Measurements from ENCODE around the gene MPP1.
"Not testable (repeated sequence)": the region's sequence is repeated elsewhere in the genome, so short reads cannot be mapped to it uniquely, and the experiment has no call there.

The MPP1 gene

GRCh38 chrX:154804957-154805695, at the start of gene MPP1:
MPP1 (minus strand) TSS chrX:154805485; CDS start chrX:154805373, 112 bp downstream.
- peak; percentile 72 to 82 for DNase-seq

GRCh38 chrX:154850957-154851611, 45.8 kb upstream of the MPP1 start:
- DNase-seq, result no peak

GRCh38 chrX:154840856-154841255, 35.6 kb upstream of the MPP1 start:
- DNase-seq, result peak in 1 of 2 donors; percentile 59

GRCh38 chrX:154836163-154836562, 30.9 kb upstream of the MPP1 start:
- no peak for DNase-seq

GRCh38 chrX:154834562-154834961, 29.3 kb upstream of the MPP1 start, which contains the start of gene SMIM9:
SMIM9 (minus strand) TSS chrX:154834662; CDS start chrX:154830856, 3,806 bp downstream.
- no peak for DNase-seq

GRCh38 chrX:154833746-154834274, 28.5 kb upstream of the MPP1 start:
- DNase-seq, result no peak

GRCh38 chrX:154829926-154830442, 24.7 kb upstream of the MPP1 start:
- no peak for DNase-seq

- no peak for DNase-seq
These were observed 23.8 kb upstream of the MPP1 start for GRCh38 chrX:154829134-154829533.

GRCh38 chrX:154828016-154828408, 22.7 kb upstream of the MPP1 start:
- no peak for DNase-seq

- DNase-seq, result peak in 1 of 2 donors; percentile 41
These were observed 22.1 kb upstream of the MPP1 start for GRCh38 chrX:154827194-154828015.

GRCh38 chrX:154825586-154825985, 20.3 kb upstream of the MPP1 start:
- not testable (repeated sequence) for DNase-seq

- no peak for DNase-seq
These were observed 19.4 kb upstream of the MPP1 start for GRCh38 chrX:154824638-154825037.

- DNase-seq, result no peak
These were observed 16.7 kb upstream of the MPP1 start for GRCh38 chrX:154822029-154822428.

GRCh38 chrX:154821523-154821922, 16.2 kb upstream of the MPP1 start:
- no peak for DNase-seq

- DNase-seq, result no peak
These were observed 14.6 kb upstream of the MPP1 start for GRCh38 chrX:154819771-154820341.

GRCh38 chrX:154818916-154819770, 13.9 kb upstream of the MPP1 start:
- no peak for DNase-seq

GRCh38 chrX:154817048-154817618, 11.8 kb upstream of the MPP1 start:
- not testable (repeated sequence) for DNase-seq

GRCh38 chrX:154816326-154816898, 11.1 kb upstream of the MPP1 start:
- DNase-seq, result not testable (repeated sequence)

GRCh38 chrX:154815274-154815818, 10.1 kb upstream of the MPP1 start:
- DNase-seq, result no peak

GRCh38 chrX:154813801-154814200, 8.5 kb upstream of the MPP1 start:
- DNase-seq, result no peak

Data from CD4-positive, alpha-beta T cell treated with Interferon alpha-2 for 1 hour (primary cell).